UCSD-AML1 (cell line): Measurements from ENCODE around the gene TGM2.
"Not testable (repeated sequence)": the region's sequence is repeated elsewhere in the genome, so short reads cannot be mapped to it uniquely, and the experiment has no call there.

ENCODE experiments used
- DNase-seq: peaks from one replicate; lab custom pipeline; 2025; ENCODE audit not compliant: unreplicated experiment; lab: John Stamatoyannopoulos, UW

TGM2 gene

GRCh38 chr20:38104285-38104684 lies 60.8 kb downstream of the TGM2 start:
- no peak for DNase-seq

- not testable (repeated sequence) for DNase-seq
Observed at GRCh38 chr20:38102206-38102605, 62.9 kb downstream of the TGM2 start.

GRCh38 chr20:38098952-38099351 lies 66.1 kb downstream of the TGM2 start:
- DNase-seq, result no peak

GRCh38 chr20:38095017-38095686 lies 69.9 kb downstream of the TGM2 start:
- DNase-seq, result no peak

- no peak for DNase-seq
Observed at GRCh38 chr20:38094373-38094891, 70.6 kb downstream of the TGM2 start.

- DNase-seq, result no peak
Observed at GRCh38 chr20:38093641-38094077, 71.4 kb downstream of the TGM2 start.

- no peak for DNase-seq
Observed at GRCh38 chr20:38092915-38093314, 72.2 kb downstream of the TGM2 start.

GRCh38 chr20:38092260-38092857 lies 72.7 kb downstream of the TGM2 start:
- no peak for DNase-seq

- DNase-seq, result no peak
Observed at GRCh38 chr20:38091441-38092216, 73.4 kb downstream of the TGM2 start.

- DNase-seq, result no peak
Observed at GRCh38 chr20:38090061-38090460, 75.0 kb downstream of the TGM2 start.

GRCh38 chr20:38089500-38089899 lies 75.6 kb downstream of the TGM2 start:
- DNase-seq, result no peak

- no peak for DNase-seq
Observed at GRCh38 chr20:38085026-38085425, 80.0 kb downstream of the TGM2 start.

- no peak for DNase-seq
Observed at GRCh38 chr20:38084425-38084951, 80.6 kb downstream of the TGM2 start.

GRCh38 chr20:38083338-38084048 lies 81.6 kb downstream of the TGM2 start:
- DNase-seq, result no peak

GRCh38 chr20:38082894-38083293 lies 82.2 kb downstream of the TGM2 start:
- DNase-seq, result no peak

GRCh38 chr20:38081575-38081974 lies 83.5 kb downstream of the TGM2 start:
- DNase-seq, result no peak

GRCh38 chr20:38079353-38079752 lies 85.7 kb downstream of the TGM2 start:
- DNase-seq, result no peak

GRCh38 chr20:38078084-38078483 lies 87.0 kb downstream of the TGM2 start:
- DNase-seq, result no peak
